HepG2 (cell line): Measurements from ENCODE around the gene RNF213. TPM values are rescaled to one million over a fixed set of nuclear protein-coding genes. Genes with fewer than 3 reads are reported as not detected.
A peak's percentile ranks its signal among the peaks of the same experiment; 100 is the strongest.

ENCODE experiments used
- ATRX ChIP-seq: sonication (generic); formaldehyde crosslinking; IDR thresholded peaks from 2 replicates; pipeline ENCODE4 v1.4.0; 2020; ENCODE audit warnings: missing genetic modification reagents, borderline replicate concordance
- FOXC1 ChIP-seq: sonication (generic); formaldehyde crosslinking; IDR thresholded peaks from 2 replicates; pipeline ENCODE4 v1.8.0; 2022; ENCODE audit warnings: mild to moderate bottlenecking, missing genetic modification reagents, borderline replicate concordance
- SSRP1 ChIP-seq: IDR thresholded peaks from 2 replicates; pipeline ENCODE4 v1.6.1; 2016; ENCODE audit warnings: control low read depth
- YY1 ChIP-seq: IDR thresholded peaks from 2 replicates; pipeline ENCODE4 v1.6.1; 2011; ENCODE audit warnings: low read length, low read depth, moderate library complexity, mild to moderate bottlenecking; ENCODE audit not compliant: insufficient read depth, insufficient replicate concordance
- ZKSCAN5 ChIP-seq: sonication (generic); formaldehyde crosslinking; IDR thresholded peaks from 2 replicates; pipeline ENCODE4 v1.5.1; 2020; ENCODE audit warnings: mild to moderate bottlenecking, missing genetic modification reagents
- ZNF136 ChIP-seq: sonication (generic); formaldehyde crosslinking; IDR thresholded peaks from 2 replicates; pipeline ENCODE4 v1.8.1; 2022; ENCODE audit warnings: low read depth, mild to moderate bottlenecking, moderate library complexity, missing genetic modification reagents
- ZNF225 ChIP-seq: sonication (generic); formaldehyde crosslinking; IDR thresholded peaks from 2 replicates; pipeline ENCODE4 v1.4.0; 2020; ENCODE audit warnings: mild to moderate bottlenecking, missing genetic modification reagents
- ZNF3 ChIP-seq: IDR thresholded peaks from 2 replicates; pipeline ENCODE4 v1.7.0; 2017; ENCODE audit warnings: inconsistent platforms
- ZNF34 ChIP-seq: sonication (generic); formaldehyde crosslinking; IDR thresholded peaks from 2 replicates; pipeline ENCODE4 v1.4.0; 2020; ENCODE audit warnings: mild to moderate bottlenecking, missing genetic modification reagents, borderline replicate concordance
- ZNF496 ChIP-seq: sonication (generic); formaldehyde crosslinking; IDR thresholded peaks from 2 replicates; pipeline ENCODE4 v1.8.1; 2023; ENCODE audit warnings: mild to moderate bottlenecking, moderate library complexity, missing genetic modification reagents; ENCODE audit not compliant: insufficient replicate concordance
- ZNF746 ChIP-seq: sonication (generic); formaldehyde crosslinking; IDR thresholded peaks from 2 replicates; pipeline ENCODE4 v1.8.0; 2022; ENCODE audit warnings: mild to moderate bottlenecking, missing genetic modification reagents
- ZNF780A ChIP-seq: sonication (generic); formaldehyde crosslinking; IDR thresholded peaks from 2 replicates; pipeline ENCODE4 v1.8.0; 2022; ENCODE audit warnings: mild to moderate bottlenecking, missing genetic modification reagents, moderate library complexity
- ZNF781 ChIP-seq: sonication (generic); formaldehyde crosslinking; IDR thresholded peaks from 2 replicates; pipeline ENCODE4 v1.5.1; 2020; ENCODE audit warnings: borderline replicate concordance, mild to moderate bottlenecking, missing genetic modification reagents; ENCODE audit errors: not compliant biosample characterization
- ZNF839 ChIP-seq: sonication (generic); formaldehyde crosslinking; IDR thresholded peaks from 2 replicates; pipeline ENCODE4 v1.4.0; 2020; ENCODE audit warnings: missing genetic modification reagents, mild to moderate bottlenecking, borderline replicate concordance
- polyA plus RNA-seq, 8 experiments: library from polyadenylated mRNA; depleted of rRNA in 3 of 8; stranded (reverse) in 7 of 8; unstranded in 1 of 8; fragments of >200 nt; fragmentation: Illumina TruSeq in 4 of 8; extraction: Trizol in 4 of 8; gene quantifications; 2 replicates each; pipeline versions ENCODE4 v1.2.1 to v1.2.3, GENCODE V29; 2011 to 2016; ENCODE audit warnings: low read depth in 4 of 8, missing spikeins in 1 of 8, mixed read lengths in 1 of 8; ENCODE audit not compliant: insufficient read depth in 1 of 8
- total RNA-seq, 5 experiments: library from RNA; depleted of rRNA; stranded (reverse); fragments of >200 nt; fragmentation: Illumina TruSeq; extraction: Trizol; gene quantifications; 2 replicates each; pipeline ENCODE4 v1.2.3, GENCODE V29; 2016; ENCODE audit warnings: low read depth in 1 of 5
- TF ChIP-seq, protein P1 (sequence below): sonication (generic); formaldehyde crosslinking; IDR thresholded peaks from 2 replicates; pipeline ENCODE4 v1.5.0; 2020; ENCODE audit warnings: missing genetic modification reagents
- TF ChIP-seq, protein P2 (sequence below): sonication (generic); formaldehyde crosslinking; IDR thresholded peaks from 2 replicates; pipeline ENCODE4 v1.9.0; 2021; ENCODE audit warnings: mild to moderate bottlenecking, missing genetic modification reagents
- TF ChIP-seq, protein P3 (sequence below): sonication (generic); formaldehyde crosslinking; IDR thresholded peaks from 2 replicates; pipeline ENCODE4 v1.4.0; 2020; ENCODE audit warnings: mild to moderate bottlenecking, missing genetic modification reagents
- TF ChIP-seq, protein P4 (sequence below): sonication (generic); formaldehyde crosslinking; IDR thresholded peaks from 2 replicates; pipeline ENCODE4 v1.8.1; 2023; ENCODE audit warnings: missing genetic modification reagents, mild to moderate bottlenecking, borderline replicate concordance

The RNF213 gene
- total and polyA plus RNA-seq, 2 of the 13 experiments (the other 11 are each of a cell fraction or from before 2014, with no cell fraction given), result 38.6 to 38.7 TPM

DNA sequence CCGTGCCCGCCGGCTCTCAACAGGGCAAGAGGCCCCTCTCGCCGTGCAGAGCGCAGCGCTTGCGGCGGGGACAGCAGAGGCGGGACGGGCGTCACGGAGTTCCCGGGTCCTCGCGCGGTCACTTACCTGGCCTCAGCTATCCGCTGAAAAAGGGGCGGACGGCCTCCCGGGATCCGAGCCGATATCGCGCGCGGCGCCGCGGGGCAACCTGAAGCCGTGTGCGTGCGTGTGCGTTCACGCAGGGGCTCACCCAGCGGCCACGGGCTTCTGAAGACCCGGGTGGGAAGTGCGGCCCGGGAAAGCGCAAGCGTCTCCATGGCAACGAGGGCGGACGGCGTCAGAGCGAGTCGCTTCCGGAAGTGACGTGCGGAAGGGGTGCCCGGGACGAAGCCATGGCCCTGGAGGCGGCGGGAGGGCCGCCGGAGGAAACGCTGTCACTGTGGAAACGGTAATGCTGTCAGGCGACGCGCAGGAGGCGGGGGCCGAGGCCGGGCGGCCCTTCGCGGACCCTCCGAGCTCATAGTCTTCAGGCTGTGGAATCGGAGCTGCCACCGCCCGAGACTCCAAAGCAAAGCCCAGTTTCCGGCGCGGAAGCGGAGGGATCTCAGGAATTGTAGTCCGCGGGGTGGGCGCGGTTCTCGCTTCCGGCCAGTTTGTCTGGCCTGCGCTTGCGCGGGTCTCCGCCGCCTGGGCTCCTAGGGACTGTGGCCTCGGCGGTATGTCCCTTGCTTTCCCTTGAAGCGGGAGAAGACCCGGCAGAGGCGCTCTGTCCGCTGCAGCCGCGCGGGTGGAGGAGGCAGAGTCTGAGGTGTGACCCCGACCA lies 154.4 kb downstream of the RNF213 start, which contains the start of gene ENDOV (continued):
- TF ChIP-seq, protein P1, sequence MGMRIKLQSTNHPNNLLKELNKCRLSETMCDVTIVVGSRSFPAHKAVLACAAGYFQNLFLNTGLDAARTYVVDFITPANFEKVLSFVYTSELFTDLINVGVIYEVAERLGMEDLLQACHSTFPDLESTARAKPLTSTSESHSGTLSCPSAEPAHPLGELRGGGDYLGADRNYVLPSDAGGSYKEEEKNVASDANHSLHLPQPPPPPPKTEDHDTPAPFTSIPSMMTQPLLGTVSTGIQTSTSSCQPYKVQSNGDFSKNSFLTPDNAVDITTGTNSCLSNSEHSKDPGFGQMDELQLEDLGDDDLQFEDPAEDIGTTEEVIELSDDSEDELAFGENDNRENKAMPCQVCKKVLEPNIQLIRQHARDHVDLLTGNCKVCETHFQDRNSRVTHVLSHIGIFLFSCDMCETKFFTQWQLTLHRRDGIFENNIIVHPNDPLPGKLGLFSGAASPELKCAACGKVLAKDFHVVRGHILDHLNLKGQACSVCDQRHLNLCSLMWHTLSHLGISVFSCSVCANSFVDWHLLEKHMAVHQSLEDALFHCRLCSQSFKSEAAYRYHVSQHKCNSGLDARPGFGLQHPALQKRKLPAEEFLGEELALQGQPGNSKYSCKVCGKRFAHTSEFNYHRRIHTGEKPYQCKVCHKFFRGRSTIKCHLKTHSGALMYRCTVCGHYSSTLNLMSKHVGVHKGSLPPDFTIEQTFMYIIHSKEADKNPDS (CRISPR knock-in tag), result peak; percentile 49; the same call in 1 of the 2 replicates
- TF ChIP-seq ZNF781 (CRISPR knock-in tag), result no peak
- TF ChIP-seq, protein P2, sequence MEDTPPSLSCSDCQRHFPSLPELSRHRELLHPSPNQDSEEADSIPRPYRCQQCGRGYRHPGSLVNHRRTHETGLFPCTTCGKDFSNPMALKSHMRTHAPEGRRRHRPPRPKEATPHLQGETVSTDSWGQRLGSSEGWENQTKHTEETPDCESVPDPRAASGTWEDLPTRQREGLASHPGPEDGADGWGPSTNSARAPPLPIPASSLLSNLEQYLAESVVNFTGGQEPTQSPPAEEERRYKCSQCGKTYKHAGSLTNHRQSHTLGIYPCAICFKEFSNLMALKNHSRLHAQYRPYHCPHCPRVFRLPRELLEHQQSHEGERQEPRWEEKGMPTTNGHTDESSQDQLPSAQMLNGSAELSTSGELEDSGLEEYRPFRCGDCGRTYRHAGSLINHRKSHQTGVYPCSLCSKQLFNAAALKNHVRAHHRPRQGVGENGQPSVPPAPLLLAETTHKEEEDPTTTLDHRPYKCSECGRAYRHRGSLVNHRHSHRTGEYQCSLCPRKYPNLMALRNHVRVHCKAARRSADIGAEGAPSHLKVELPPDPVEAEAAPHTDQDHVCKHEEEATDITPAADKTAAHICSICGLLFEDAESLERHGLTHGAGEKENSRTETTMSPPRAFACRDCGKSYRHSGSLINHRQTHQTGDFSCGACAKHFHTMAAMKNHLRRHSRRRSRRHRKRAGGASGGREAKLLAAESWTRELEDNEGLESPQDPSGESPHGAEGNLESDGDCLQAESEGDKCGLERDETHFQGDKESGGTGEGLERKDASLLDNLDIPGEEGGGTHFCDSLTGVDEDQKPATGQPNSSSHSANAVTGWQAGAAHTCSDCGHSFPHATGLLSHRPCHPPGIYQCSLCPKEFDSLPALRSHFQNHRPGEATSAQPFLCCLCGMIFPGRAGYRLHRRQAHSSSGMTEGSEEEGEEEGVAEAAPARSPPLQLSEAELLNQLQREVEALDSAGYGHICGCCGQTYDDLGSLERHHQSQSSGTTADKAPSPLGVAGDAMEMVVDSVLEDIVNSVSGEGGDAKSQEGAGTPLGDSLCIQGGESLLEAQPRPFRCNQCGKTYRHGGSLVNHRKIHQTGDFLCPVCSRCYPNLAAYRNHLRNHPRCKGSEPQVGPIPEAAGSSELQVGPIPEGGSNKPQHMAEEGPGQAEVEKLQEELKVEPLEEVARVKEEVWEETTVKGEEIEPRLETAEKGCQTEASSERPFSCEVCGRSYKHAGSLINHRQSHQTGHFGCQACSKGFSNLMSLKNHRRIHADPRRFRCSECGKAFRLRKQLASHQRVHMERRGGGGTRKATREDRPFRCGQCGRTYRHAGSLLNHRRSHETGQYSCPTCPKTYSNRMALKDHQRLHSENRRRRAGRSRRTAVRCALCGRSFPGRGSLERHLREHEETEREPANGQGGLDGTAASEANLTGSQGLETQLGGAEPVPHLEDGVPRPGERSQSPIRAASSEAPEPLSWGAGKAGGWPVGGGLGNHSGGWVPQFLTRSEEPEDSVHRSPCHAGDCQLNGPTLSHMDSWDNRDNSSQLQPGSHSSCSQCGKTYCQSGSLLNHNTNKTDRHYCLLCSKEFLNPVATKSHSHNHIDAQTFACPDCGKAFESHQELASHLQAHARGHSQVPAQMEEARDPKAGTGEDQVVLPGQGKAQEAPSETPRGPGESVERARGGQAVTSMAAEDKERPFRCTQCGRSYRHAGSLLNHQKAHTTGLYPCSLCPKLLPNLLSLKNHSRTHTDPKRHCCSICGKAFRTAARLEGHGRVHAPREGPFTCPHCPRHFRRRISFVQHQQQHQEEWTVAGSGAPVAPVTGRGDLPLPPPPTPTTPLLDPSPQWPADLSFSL, result no peak
- TF ChIP-seq ZNF225 (CRISPR knock-in tag), result peak; percentile 40; the same call in 1 of the 2 replicates
- peak; percentile 93 for TF ChIP-seq ZNF746 (CRISPR knock-in tag)
- no peak for TF ChIP-seq ZNF496 (CRISPR knock-in tag)
- TF ChIP-seq, protein P3, sequence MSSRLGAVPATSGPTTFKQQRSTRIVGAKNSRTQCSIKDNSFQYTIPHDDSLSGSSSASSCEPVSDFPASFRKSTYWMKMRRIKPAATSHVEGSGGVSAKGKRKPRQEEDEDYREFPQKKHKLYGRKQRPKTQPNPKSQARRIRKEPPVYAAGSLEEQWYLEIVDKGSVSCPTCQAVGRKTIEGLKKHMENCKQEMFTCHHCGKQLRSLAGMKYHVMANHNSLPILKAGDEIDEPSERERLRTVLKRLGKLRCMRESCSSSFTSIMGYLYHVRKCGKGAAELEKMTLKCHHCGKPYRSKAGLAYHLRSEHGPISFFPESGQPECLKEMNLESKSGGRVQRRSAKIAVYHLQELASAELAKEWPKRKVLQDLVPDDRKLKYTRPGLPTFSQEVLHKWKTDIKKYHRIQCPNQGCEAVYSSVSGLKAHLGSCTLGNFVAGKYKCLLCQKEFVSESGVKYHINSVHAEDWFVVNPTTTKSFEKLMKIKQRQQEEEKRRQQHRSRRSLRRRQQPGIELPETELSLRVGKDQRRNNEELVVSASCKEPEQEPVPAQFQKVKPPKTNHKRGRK, result peak; percentile 17; the same call in 1 of the 2 replicates
- TF ChIP-seq YY1, result peak; percentile 83
- TF ChIP-seq ZNF136 (CRISPR knock-in tag), result peak; percentile 61; the same call in 1 of the 2 replicates
- TF ChIP-seq ZNF34 (CRISPR knock-in tag), result peak; percentile 94; the same call in 1 of the 2 replicates
- peak; percentile 43; the same call in 1 of the 2 replicates for TF ChIP-seq ZKSCAN5
- TF ChIP-seq ZNF780A (CRISPR knock-in tag), result no peak
- TF ChIP-seq ZNF3, result no peak
- TF ChIP-seq ATRX (CRISPR knock-in tag), result no peak
- peak; percentile 90; the same call in 1 of the 2 replicates for TF ChIP-seq ZNF839 (CRISPR knock-in tag)
- no peak for TF ChIP-seq SSRP1 (CRISPR knock-in tag)
- TF ChIP-seq FOXC1 (CRISPR knock-in tag), result peak; percentile 91
- TF ChIP-seq, protein P4, sequence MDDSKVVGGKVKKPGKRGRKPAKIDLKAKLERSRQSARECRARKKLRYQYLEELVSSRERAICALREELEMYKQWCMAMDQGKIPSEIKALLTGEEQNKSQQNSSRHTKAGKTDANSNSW (CRISPR knock-in tag), result no peak; the same call in 1 of the 2 replicates
